Thyroid gland (tissue), 4 donors: ENCODE measurements around the gene PBX3. TPM values are rescaled to one million over a fixed set of nuclear protein-coding genes. Genes with fewer than 3 reads are reported as not detected.

Experiments
- DNase-seq, 2 donors: peaks; one replicate each; pipeline ENCODE4 v3.0.0-alpha.2; 2019
- H3K27ac ChIP-seq, 3 donors: fragments of 200-600 bp; sonication (generic); 1 replicate in 2 of 3; 2 replicates in 1 of 3; pipeline ENCODE4 v1.5.1; 2016 to 2019; ENCODE audit warnings: mild to moderate bottlenecking in 1 of 3, moderate library complexity in 1 of 3
- H3K27me3 ChIP-seq: fragments of 200-600 bp; sonication (generic); one replicate; pipeline ENCODE4 v1.5.1; 2019
- H3K36me3 ChIP-seq, 2 donors: fragments of 200-600 bp; sonication (generic); one replicate each; pipeline ENCODE4 v1.5.1; 2016 to 2019
- H3K4me1 ChIP-seq, 2 donors: fragments of 200-600 bp; sonication (generic); one replicate each; pipeline ENCODE4 v1.5.1; 2017 to 2019
- H3K4me3 ChIP-seq, 3 donors: fragments of 200-600 bp; sonication (generic); replicated peaks in 1 of 3; 1 replicate in 2 of 3; 2 replicates in 1 of 3; pipeline ENCODE4 v1.5.1; 2016; ENCODE audit warnings: mild to moderate bottlenecking in 1 of 3
- H3K9me3 ChIP-seq: fragments of 200-600 bp; sonication (generic); one replicate; pipeline ENCODE4 v1.5.1; 2017
- CTCF ChIP-seq, 6 experiments: fragments of 200-600 bp in 3 of 6; fragments of 450-650 bp in 3 of 6; sonication (generic) in 3 of 6; IDR thresholded peaks; one replicate each; pipeline ENCODE4 v1.5.1; 2016 to 2019; ENCODE audit warnings: antibody characterized with exemption in 6 of 6, mild to moderate bottlenecking in 2 of 6, inconsistent platforms in 1 of 6, moderate library complexity in 1 of 6
- POLR2A ChIP-seq, 2 donors: fragments of 450-650 bp; IDR thresholded peaks; one replicate each; pipeline ENCODE4 v1.6.1; 2017; ENCODE audit warnings: antibody characterized with exemption in 2 of 2, mild to moderate bottlenecking in 2 of 2, moderate library complexity in 1 of 2
- WGBS, 2 donors: methylation state at CpG; one replicate each; pipeline ENCODE4 v1.1.5; 2017; 5-methylcytosine and 5-hydroxymethylcytosine counted together
- intact Hi-C: fragments of 100-400 bp; cut with DNase I; formaldehyde crosslinking; loops from one replicate; pipeline ENCODE4 v1.15.1; 2023
- total RNA-seq, 4 donors: library from RNA; depleted of rRNA; stranded (reverse); fragments of >200 nt; gene quantifications; one replicate each; pipeline ENCODE4 v1.2.3, GENCODE V29; 2016

PBX3 gene
- total RNA-seq, 4 donors from 2014 or later: 68.5 to 108 (median 71.3) TPM

- Histone ChIP-seq H3K4me3 (no peak overlapping the region), H3K27ac (no peak overlapping the region), H3K27me3 (no peaks in the 10 kb centered on the region), H3K36me3 (no peaks in the 10 kb centered on the region), H3K4me1 (no peaks in the 10 kb centered on the region), H3K9me3 (no peaks in the 10 kb centered on the region)
- TF ChIP-seq POLR2A (IDR thresholded peaks at IDR 0.05): no peak
- TF ChIP-seq CTCF (IDR thresholded peaks at IDR 0.05): no peak
- DNase-seq: no peak
- intact Hi-C loops: no loop called here
Observed at GRCh38 chr9:125861405-125862058, 114.4 kb downstream of the PBX3 start.

GRCh38 chr9:125863923-125864322, 116.8 kb downstream of the PBX3 start:
- WGBS, 2 donors: 68 to 76% methylated on average over 1 of the region's 1 CpG
- TF ChIP-seq CTCF (IDR thresholded peaks at IDR 0.05) (no peak), POLR2A (IDR thresholded peaks at IDR 0.05) (no peak)

GRCh38 chr9:125867751-125868415, 120.7 kb downstream of the PBX3 start:
- Histone ChIP-seq H3K27me3 (no peaks in the 10 kb centered on the region), H3K27ac (no peak overlapping the region), H3K36me3 (no peaks in the 10 kb centered on the region), H3K9me3 (no peaks in the 10 kb centered on the region), H3K4me3 (no peak overlapping the region), H3K4me1 (peaks cover 4 to 11% of the 10 kb centered on the region in 2 donors)
- DNase-seq: no peak
- TF ChIP-seq CTCF (IDR thresholded peaks at IDR 0.05) (no peak), POLR2A (IDR thresholded peaks at IDR 0.05) (no peak)
- intact Hi-C loops: no loop called here
- 65 to 75% methylated on average over 3 of the region's 3 CpGs for WGBS, 2 donors

More at GRCh38 chr9:125863923-125864322, 116.8 kb downstream of the PBX3 start:
- no peaks in the 10 kb centered on the region for H3K27me3 ChIP-seq
- no peak overlapping the region for H3K4me3 ChIP-seq
- no peaks in the 10 kb centered on the region for H3K9me3 ChIP-seq
- H3K27ac ChIP-seq: no peak overlapping the region
- peaks cover 4 to 11% of the 10 kb centered on the region in 2 donors for H3K4me1 ChIP-seq
- no peaks in the 10 kb centered on the region for H3K36me3 ChIP-seq
- intact Hi-C loops: no loop called here
- DNase-seq: no peak

- TF ChIP-seq POLR2A (IDR thresholded peaks at IDR 0.05): no peak
- TF ChIP-seq CTCF (IDR thresholded peaks at IDR 0.05): no peak
- no peak for DNase-seq
- WGBS, 2 donors: 89 to 96% methylated on average over 3 of the region's 3 CpGs
- Histone ChIP-seq H3K36me3 (no peaks in the 10 kb centered on the region), H3K9me3 (no peaks in the 10 kb centered on the region), H3K4me1 (no peaks in the 10 kb centered on the region), H3K27me3 (no peaks in the 10 kb centered on the region), H3K4me3 (no peak overlapping the region), H3K27ac (no peak overlapping the region)
- intact Hi-C loops: no loop called here
Observed at GRCh38 chr9:125878164-125878631, 131.0 kb downstream of the PBX3 start.

- no peak overlapping the region for H3K27ac ChIP-seq
- H3K4me3 ChIP-seq: no peak overlapping the region
- no peaks in the 10 kb centered on the region for H3K36me3 ChIP-seq
- no peaks in the 10 kb centered on the region for H3K9me3 ChIP-seq
- intact Hi-C loops: no loop called here
- TF ChIP-seq CTCF (IDR thresholded peaks at IDR 0.05) (no peak), POLR2A (IDR thresholded peaks at IDR 0.05) (no peak)
- H3K27me3 ChIP-seq: no peaks in the 10 kb centered on the region
- peaks cover 0 to 13% of the 10 kb centered on the region in 2 donors for H3K4me1 ChIP-seq
- no peak for DNase-seq
Observed at GRCh38 chr9:125881042-125881441, 133.9 kb downstream of the PBX3 start.
